ENCODE measurements around the gene RANBP2.

- no peak for TF ChIP-seq CTCF (IDR thresholded peaks at IDR 0.05)
- no peak for TF ChIP-seq POLR2A (IDR thresholded peaks at IDR 0.05)
Observed at GRCh38 chr2:108833219-108833618, 113.9 kb downstream of the RANBP2 start.
